HCT116 (cell line): Measurements from ENCODE around the gene TJP3. TPM values are rescaled to one million over a fixed set of nuclear protein-coding genes. Genes with fewer than 3 reads are reported as not detected.
"Not testable (repeated sequence)": the region's sequence is repeated elsewhere in the genome, so short reads cannot be mapped to it uniquely, and the experiment has no call there.

Experiments
- ATAC-seq: fragments of 200-7000 bp; cut with Tn5 transposase; 2 replicates; pipeline ENCODE4 v1.9.1; 2020; ENCODE audit warnings: mild to moderate bottlenecking, moderate library complexity
- BruUV-seq: library from RNA; stranded (reverse); fragments of 400-500 nt; replicated peaks from 2 replicates; lab custom pipeline; 2021; lab: Mats Ljungman, UMichigan
- CTCF ChIA-PET: fragments of 300-600 bp; sonication (Branson Sonifier 250); formaldehyde crosslinking; loops from one replicate; lab custom pipeline; 2021; ENCODE audit warnings: antibody characterized with exemption; lab: Charles Lee
- POLR2A ChIA-PET: fragments of 300-600, 350-600 bp; sonication (Branson Sonifier 250); formaldehyde crosslinking; loops from one replicate; lab custom pipeline; 2021; ENCODE audit warnings: antibody characterized with exemption; lab: Charles Lee
- RAD21 ChIA-PET, 2 experiments: fragments of 300-600 bp; sonication (Branson Sonifier 250); formaldehyde crosslinking; loops; one replicate each; lab custom pipeline; 2023; ENCODE audit warnings: low total read pairs in 2 of 2; ENCODE audit not compliant: uncharacterized antibody in 2 of 2, unreplicated experiment in 2 of 2, low non-redundant PET in 1 of 2; lab: Charles Lee
- DNase-seq: peaks from one replicate; pipeline ENCODE4 v3.0.0-alpha.2; 2010; ENCODE audit warnings: low read depth, low spot score
- H2AFZ ChIP-seq: fragments of 200-600 bp; shearing (Covaris generic), sonication (generic); 2 replicates; pipeline ENCODE4 v1.6.1; 2017; ENCODE audit warnings: low read depth, mixed run types, mixed read lengths, antibody characterized with exemption, low read length; ENCODE audit not compliant: poor library complexity, severe bottlenecking
- H3K27ac ChIP-seq: 2 replicates; pipeline ENCODE4 v1.5.1; 2012; ENCODE audit warnings: low read depth, low read length
- H3K27me3 ChIP-seq: fragments of 200-600 bp; sonication (generic); 2 replicates; pipeline ENCODE4 v1.6.1; 2016; ENCODE audit warnings: mixed run types, low read length, mixed read lengths; ENCODE audit not compliant: insufficient read depth
- H3K36me3 ChIP-seq, 2 experiments: fragments of 200-500 bp in 1 of 2; fragments of 200-600 bp in 1 of 2; sonication (Bioruptor generic) in 1 of 2; sonication (generic) in 1 of 2; 2 replicates each; pipeline versions ENCODE4 v1.5.1 to v1.6.1; 2014 to 2016; ENCODE audit warnings: low read length in 2 of 2, inconsistent platforms in 1 of 2, mixed read lengths in 1 of 2, mixed run types in 1 of 2; ENCODE audit not compliant: insufficient read depth in 2 of 2, control insufficient read depth in 1 of 2
- H3K4me1 ChIP-seq, 2 experiments: fragments of 200-600 bp in 1 of 2; sonication (generic) in 1 of 2; 2 replicates each; pipeline versions ENCODE4 v1.5.1 to v1.6.1; 2012 to 2017; ENCODE audit warnings: low read length in 2 of 2, inconsistent platforms in 1 of 2, mild to moderate bottlenecking in 1 of 2, mixed read lengths in 1 of 2, mixed run types in 1 of 2, moderate library complexity in 1 of 2; ENCODE audit not compliant: insufficient read depth in 2 of 2, control insufficient read depth in 1 of 2
- H3K4me2 ChIP-seq: fragments of 200-600 bp; sonication (generic); 2 replicates; pipeline ENCODE4 v1.6.1; 2017; ENCODE audit warnings: mixed run types, low read length, mixed read lengths
- H3K4me3 ChIP-seq, 2 experiments: fragments of 200-600 bp in 1 of 2; sonication (generic) in 1 of 2; replicated peaks in 1 of 2; 2 replicates each; pipeline ENCODE4 v1.5.1; 2011 to 2016; ENCODE audit warnings: low read length in 2 of 2, control low read depth in 1 of 2, low read depth in 1 of 2, mild to moderate bottlenecking in 1 of 2, mixed read lengths in 1 of 2, mixed run types in 1 of 2
- H3K79me2 ChIP-seq: fragments of 200-600 bp; sonication (generic); 2 replicates; pipeline ENCODE4 v1.6.1; 2017; ENCODE audit warnings: mild to moderate bottlenecking, mixed run types, low read length, moderate library complexity, mixed read lengths; ENCODE audit not compliant: insufficient read depth
- H3K9ac ChIP-seq: fragments of 200-600 bp; sonication (generic); 2 replicates; pipeline ENCODE4 v1.6.1; 2016; ENCODE audit warnings: low read length, mixed read lengths
- H3K9me2 ChIP-seq: fragments of 200-600 bp; sonication (generic), shearing (Covaris generic); 2 replicates; pipeline ENCODE4 v1.6.1; 2017; ENCODE audit warnings: mixed run types, mild to moderate bottlenecking, moderate library complexity; ENCODE audit not compliant: insufficient read depth
- H3K9me3 ChIP-seq, 2 experiments: fragments of 200-500 bp in 1 of 2; fragments of 200-600 bp in 1 of 2; sonication (Bioruptor generic) in 1 of 2; sonication (generic) in 1 of 2; 2 replicates each; pipeline ENCODE4 v1.6.1; 2014 to 2017; ENCODE audit warnings: low read length in 2 of 2, mixed read lengths in 2 of 2, inconsistent platforms in 1 of 2, low read depth in 1 of 2, mild to moderate bottlenecking in 1 of 2, mixed run types in 1 of 2, moderate library complexity in 1 of 2; ENCODE audit not compliant: control insufficient read depth in 1 of 2, insufficient read depth in 1 of 2
- H4K20me1 ChIP-seq: fragments of 200-600 bp; sonication (generic), shearing (Covaris generic); 2 replicates; pipeline ENCODE4 v1.6.1; 2017; ENCODE audit warnings: mixed run types, mild to moderate bottlenecking, moderate library complexity; ENCODE audit not compliant: insufficient read depth
- ATF3 ChIP-seq: IDR thresholded peaks from 2 replicates; pipeline ENCODE4 v1.6.1; 2012
- CBX3 ChIP-seq: IDR thresholded peaks from 2 replicates; pipeline ENCODE4 v1.6.1; 2012; ENCODE audit warnings: low read depth
- CEBPB ChIP-seq: IDR thresholded peaks from 2 replicates; pipeline ENCODE4 v1.6.1; 2012; ENCODE audit warnings: low read depth
- EGR1 ChIP-seq: IDR thresholded peaks from 2 replicates; pipeline ENCODE4 v1.6.1; 2012; ENCODE audit warnings: low read depth
- EZH2phosphoT487 ChIP-seq: fragments of 200-600 bp; IDR thresholded peaks from 2 replicates; pipeline ENCODE4 v1.6.1; 2018; ENCODE audit warnings: antibody characterized with exemption, borderline replicate concordance
- FOSL1 ChIP-seq: IDR thresholded peaks from 2 replicates; pipeline ENCODE4 v1.6.1; 2012; ENCODE audit warnings: low read depth
- JUND ChIP-seq: IDR thresholded peaks from 2 replicates; pipeline ENCODE4 v1.6.1; 2012
- MAX ChIP-seq: IDR thresholded peaks from 2 replicates; pipeline ENCODE4 v1.6.1; 2012
- POLR2AphosphoS5 ChIP-seq: IDR thresholded peaks from 2 replicates; pipeline ENCODE4 v1.6.1; 2011; ENCODE audit warnings: mild to moderate bottlenecking, low read depth, low read length, moderate library complexity
- RAD21 ChIP-seq: IDR thresholded peaks from 2 replicates; pipeline ENCODE4 v1.6.1; 2012; ENCODE audit warnings: low read depth, mild to moderate bottlenecking
- REST ChIP-seq: IDR thresholded peaks from 2 replicates; pipeline ENCODE4 v1.6.1; 2012; ENCODE audit warnings: low read depth
- SIN3A ChIP-seq: IDR thresholded peaks from 2 replicates; pipeline ENCODE4 v1.6.1; 2012; ENCODE audit warnings: low read depth
- SP1 ChIP-seq: IDR thresholded peaks from 2 replicates; pipeline ENCODE4 v1.6.1; 2012; ENCODE audit warnings: low read depth
- TCF7L2 ChIP-seq: IDR thresholded peaks from 2 replicates; pipeline ENCODE4 v1.7.0; 2011; ENCODE audit warnings: borderline replicate concordance, inconsistent platforms; ENCODE audit not compliant: insufficient read depth, insufficient read length; ENCODE audit errors: extremely low read depth
- YY1 ChIP-seq: IDR thresholded peaks from 2 replicates; pipeline ENCODE4 v1.6.1; 2011; ENCODE audit warnings: low read length, low read depth, moderate library complexity, mild to moderate bottlenecking; ENCODE audit not compliant: insufficient replicate concordance; ENCODE audit errors: extremely low read depth
- ZFX ChIP-seq: fragments of 450-650 bp; IDR thresholded peaks from 2 replicates; pipeline ENCODE4 v1.6.1; 2017
- ZNF274 ChIP-seq: fragments of 200-500 bp; sonication (Bioruptor generic); IDR thresholded peaks from 2 replicates; pipeline ENCODE4 v1.6.1; 2014; ENCODE audit warnings: mild to moderate bottlenecking, low read depth, low read length, inconsistent platforms
- intact Hi-C: fragments of 100-400 bp; cut with micrococcal nuclease; formaldehyde crosslinking; loops from 2 replicates; pipeline ENCODE4 v1.10.0; 2022
- total RNA-seq: library from RNA; stranded (reverse); gene quantifications from one replicate; pipeline ENCODE4 v1.2.1, GENCODE V29; 2021; ENCODE audit not compliant: unreplicated experiment
- TF ChIP-seq, protein P1 (sequence below), 3 experiments: fragments of 200-600 bp in 1 of 3; sonication (generic) in 1 of 3; IDR thresholded peaks in 2 of 3; conservative IDR thresholded peaks in 1 of 3; 2 replicates each; pipeline ENCODE4 v1.5.1; 2012 to 2017; ENCODE audit warnings: low read depth in 2 of 3, low read length in 2 of 3, antibody characterized with exemption in 1 of 3, borderline replicate concordance in 1 of 3, control low read depth in 1 of 3, mild to moderate bottlenecking in 1 of 3, mixed read lengths in 1 of 3, mixed run types in 1 of 3, moderate library complexity in 1 of 3; ENCODE audit not compliant: insufficient read depth in 1 of 3

The TJP3 gene
- total RNA-seq, 1 experiment from 2014 or later: 69.6 TPM

GRCh38 chr19:3765121-3765520 is 56.9 kb downstream of the TJP3 start:
- Histone ChIP-seq H3K4me1 (peaks cover 6 to 14% of the 10 kb centered on the region in 2 experiments; a peak in 2 of 4 replicates), H3K36me3 (peaks cover 0 to 5% of the 10 kb centered on the region in 2 experiments; a peak in 2 of 4 replicates), H4K20me1 (no peaks in the 10 kb centered on the region), H3K27me3 (no peaks in the 10 kb centered on the region), H3K4me3 (no peak overlapping the region), H3K9me2 (no peaks in the 10 kb centered on the region), H3K79me2 (peaks cover 19% of the 10 kb centered on the region), H3K27ac (no peak overlapping the region), H3K4me2 (no peak overlapping the region), H2AFZ (no peak overlapping the region), H3K9ac (no peak overlapping the region), H3K9me3 (no peaks in the 10 kb centered on the region)
- no peak for TF ChIP-seq YY1
- TF ChIP-seq RAD21: no peak
- TF ChIP-seq REST: no peak
- TF ChIP-seq, protein P1, sequence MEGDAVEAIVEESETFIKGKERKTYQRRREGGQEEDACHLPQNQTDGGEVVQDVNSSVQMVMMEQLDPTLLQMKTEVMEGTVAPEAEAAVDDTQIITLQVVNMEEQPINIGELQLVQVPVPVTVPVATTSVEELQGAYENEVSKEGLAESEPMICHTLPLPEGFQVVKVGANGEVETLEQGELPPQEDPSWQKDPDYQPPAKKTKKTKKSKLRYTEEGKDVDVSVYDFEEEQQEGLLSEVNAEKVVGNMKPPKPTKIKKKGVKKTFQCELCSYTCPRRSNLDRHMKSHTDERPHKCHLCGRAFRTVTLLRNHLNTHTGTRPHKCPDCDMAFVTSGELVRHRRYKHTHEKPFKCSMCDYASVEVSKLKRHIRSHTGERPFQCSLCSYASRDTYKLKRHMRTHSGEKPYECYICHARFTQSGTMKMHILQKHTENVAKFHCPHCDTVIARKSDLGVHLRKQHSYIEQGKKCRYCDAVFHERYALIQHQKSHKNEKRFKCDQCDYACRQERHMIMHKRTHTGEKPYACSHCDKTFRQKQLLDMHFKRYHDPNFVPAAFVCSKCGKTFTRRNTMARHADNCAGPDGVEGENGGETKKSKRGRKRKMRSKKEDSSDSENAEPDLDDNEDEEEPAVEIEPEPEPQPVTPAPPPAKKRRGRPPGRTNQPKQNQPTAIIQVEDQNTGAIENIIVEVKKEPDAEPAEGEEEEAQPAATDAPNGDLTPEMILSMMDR (IDR thresholded peaks at IDR 0.05 in 2 of 3, conservative IDR thresholded peaks at IDR 0.05 in 1 of 3; ENCODE audit: borderline replicate concordance in 1 of 3, insufficient read depth in 1 of 3, low read depth in 2 of 3, low read length in 2 of 3): no peak
- TF ChIP-seq SP1: no peak
- no peak for TF ChIP-seq TCF7L2
- TF ChIP-seq POLR2AphosphoS5: no peak
- TF ChIP-seq MAX: no peak
- no peak for TF ChIP-seq ZFX
- no peak for TF ChIP-seq CBX3
- no peak for TF ChIP-seq ATF3
- no peak for TF ChIP-seq JUND
- no peak for TF ChIP-seq SIN3A
- no peak for TF ChIP-seq ZNF274
- TF ChIP-seq CEBPB: no peak
- TF ChIP-seq FOSL1: no peak
- no peak for TF ChIP-seq EZH2phosphoT487
- TF ChIP-seq EGR1: no peak
- ChIA-PET RAD21 (no interaction called here), POLR2A (no interaction called here), CTCF (no interaction called here)
- ATAC-seq (no peak), DNase-seq (no peak)
- intact Hi-C loops: no loop called here
- no TSS peak for BruUV-seq

GRCh38 chr19:3765757-3766156 is 57.6 kb downstream of the TJP3 start:
- H2AFZ ChIP-seq, H3K9ac ChIP-seq, CTCF ChIA-PET, H3K4me3 ChIP-seq, H3K36me3 ChIP-seq, H3K4me2 ChIP-seq, H3K9me3 ChIP-seq, DNase-seq, ATAC-seq, H3K27me3 ChIP-seq, intact Hi-C loops, POLR2A ChIA-PET, H4K20me1 ChIP-seq, H3K27ac ChIP-seq, BruUV-seq, H3K9me2 ChIP-seq: not testable (repeated sequence)
- Histone ChIP-seq H3K4me1 (peaks cover 3 to 11% of the 10 kb centered on the region in 2 experiments; a peak in 2 of 4 replicates), H3K79me2 (peaks cover 14% of the 10 kb centered on the region)
- RAD21 ChIA-PET: interaction anchor here in 1 of 2 experiments (0.7 kb wide), 1 partner anchor 56 kb away, joined by 8 read pairs; no protein-coding TSS in a partner anchor
